Nephron progenitor cell (in vitro differentiated cells): ENCODE results near the gene TSSK2.
"Not testable (repeated sequence)": the region's sequence is repeated elsewhere in the genome, so short reads cannot be mapped to it uniquely, and the experiment has no call there.

ENCODE experiments used
- DNase-seq: peaks from one replicate; pipeline ENCODE4 v3.0.0; 2021
- H3K27ac Mint-ChIP-seq: 2 replicates; pipeline ENCODE4 v1.8.0; 2021; ENCODE audit warnings: mild to moderate bottlenecking, moderate library complexity, mixed read lengths
- H3K27me3 Mint-ChIP-seq: 2 replicates; pipeline ENCODE4 v1.8.0; 2021; ENCODE audit warnings: mild to moderate bottlenecking, low read depth, mixed read lengths; ENCODE audit not compliant: poor library complexity
- H3K36me3 Mint-ChIP-seq: 2 replicates; pipeline ENCODE4 v1.8.0; 2021; ENCODE audit warnings: low read depth, mixed read lengths
- H3K4me1 Mint-ChIP-seq: 2 replicates; pipeline ENCODE4 v1.8.0; 2021; ENCODE audit warnings: mixed read lengths
- H3K4me3 Mint-ChIP-seq: 2 replicates; pipeline ENCODE4 v1.8.0; 2021; ENCODE audit warnings: mild to moderate bottlenecking, moderate library complexity, mixed read lengths
- H3K9me3 Mint-ChIP-seq: 2 replicates; pipeline ENCODE4 v1.8.0; 2021; ENCODE audit warnings: mild to moderate bottlenecking, moderate library complexity, mixed read lengths
- TF ChIP-seq, protein P1 (sequence below): fragments of 200-600 bp; sonication (generic); IDR thresholded peaks from 2 replicates; pipeline ENCODE4 v1.5.0; 2021; ENCODE audit warnings: antibody characterized with exemption

TSSK2 gene

DNA sequence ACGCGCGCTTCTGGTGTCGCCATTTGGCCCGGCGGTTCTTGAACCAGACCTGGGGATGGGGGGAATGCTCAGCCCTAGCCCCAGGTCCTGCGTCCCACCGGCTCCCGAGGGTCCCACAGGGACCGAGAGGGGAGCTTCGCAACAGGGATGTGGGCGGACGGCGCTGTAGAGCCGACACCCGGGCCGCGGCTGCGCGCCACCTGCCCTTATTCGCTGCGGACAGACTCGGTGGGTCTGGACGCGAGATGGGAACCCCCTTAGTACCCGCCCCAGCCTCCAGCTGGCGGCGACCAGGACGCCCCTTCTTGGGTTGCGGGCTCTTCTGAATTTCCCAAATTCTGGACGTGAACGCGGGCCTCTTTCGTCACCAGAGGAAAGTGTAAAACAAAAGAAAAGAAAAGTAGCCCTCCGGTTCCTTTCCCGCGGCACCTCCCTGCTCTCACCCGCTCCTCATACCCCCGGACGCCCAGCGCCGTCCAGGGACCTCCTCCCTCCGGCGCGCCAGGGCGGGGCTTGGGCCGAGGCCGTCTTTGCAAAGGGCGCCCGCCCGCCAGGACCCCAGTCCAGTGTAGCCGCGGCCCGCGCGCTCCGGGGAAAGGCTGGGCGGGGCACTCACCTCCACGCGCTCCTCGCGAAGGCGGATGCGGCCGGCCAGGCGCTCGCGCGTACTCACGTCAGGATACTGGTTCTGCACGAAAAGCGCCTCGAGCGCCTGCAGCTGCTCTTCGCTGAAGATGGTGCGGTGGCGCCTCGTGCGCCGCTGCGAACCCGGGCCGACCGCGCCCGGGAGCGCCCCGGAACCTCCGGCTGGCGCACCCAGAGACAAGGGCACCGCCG is 18.2 kb downstream of the TSSK2 start:
- peaks cover 88% of the 10 kb centered on the region for H3K27me3 Mint-ChIP-seq
- H3K4me3 Mint-ChIP-seq = no peak overlapping the region
- peak; percentile 71 for DNase-seq
- peaks cover 24% of the 10 kb centered on the region for H3K9me3 Mint-ChIP-seq
- peaks cover 10% of the 10 kb centered on the region for H3K4me1 Mint-ChIP-seq
- H3K27ac Mint-ChIP-seq = no peak overlapping the region
- no peaks in the 10 kb centered on the region for H3K36me3 Mint-ChIP-seq
- TF ChIP-seq, protein P1, sequence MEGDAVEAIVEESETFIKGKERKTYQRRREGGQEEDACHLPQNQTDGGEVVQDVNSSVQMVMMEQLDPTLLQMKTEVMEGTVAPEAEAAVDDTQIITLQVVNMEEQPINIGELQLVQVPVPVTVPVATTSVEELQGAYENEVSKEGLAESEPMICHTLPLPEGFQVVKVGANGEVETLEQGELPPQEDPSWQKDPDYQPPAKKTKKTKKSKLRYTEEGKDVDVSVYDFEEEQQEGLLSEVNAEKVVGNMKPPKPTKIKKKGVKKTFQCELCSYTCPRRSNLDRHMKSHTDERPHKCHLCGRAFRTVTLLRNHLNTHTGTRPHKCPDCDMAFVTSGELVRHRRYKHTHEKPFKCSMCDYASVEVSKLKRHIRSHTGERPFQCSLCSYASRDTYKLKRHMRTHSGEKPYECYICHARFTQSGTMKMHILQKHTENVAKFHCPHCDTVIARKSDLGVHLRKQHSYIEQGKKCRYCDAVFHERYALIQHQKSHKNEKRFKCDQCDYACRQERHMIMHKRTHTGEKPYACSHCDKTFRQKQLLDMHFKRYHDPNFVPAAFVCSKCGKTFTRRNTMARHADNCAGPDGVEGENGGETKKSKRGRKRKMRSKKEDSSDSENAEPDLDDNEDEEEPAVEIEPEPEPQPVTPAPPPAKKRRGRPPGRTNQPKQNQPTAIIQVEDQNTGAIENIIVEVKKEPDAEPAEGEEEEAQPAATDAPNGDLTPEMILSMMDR = no peak

GRCh38 chr22:19149991-19150390 is 18.9 kb downstream of the TSSK2 start, which contains the start of gene GSC2:
Gene GSC2 (minus strand): TSS chr22:19150292. CDS start chr22:19150283, 9 bp downstream.
- H3K9me3 Mint-ChIP-seq = peaks cover 24% of the 10 kb centered on the region
- H3K4me3 Mint-ChIP-seq = peak within 1 kb of the TSS; percentile 44
- H3K27me3 Mint-ChIP-seq = peaks cover 92% of the 10 kb centered on the region
- peaks cover 4% of the 10 kb centered on the region for H3K4me1 Mint-ChIP-seq
- TF ChIP-seq, protein P1 = no peak
- no peak for DNase-seq
- H3K36me3 Mint-ChIP-seq = no peaks in the 10 kb centered on the region
- no peak within 1 kb of the TSS for H3K27ac Mint-ChIP-seq

DNA sequence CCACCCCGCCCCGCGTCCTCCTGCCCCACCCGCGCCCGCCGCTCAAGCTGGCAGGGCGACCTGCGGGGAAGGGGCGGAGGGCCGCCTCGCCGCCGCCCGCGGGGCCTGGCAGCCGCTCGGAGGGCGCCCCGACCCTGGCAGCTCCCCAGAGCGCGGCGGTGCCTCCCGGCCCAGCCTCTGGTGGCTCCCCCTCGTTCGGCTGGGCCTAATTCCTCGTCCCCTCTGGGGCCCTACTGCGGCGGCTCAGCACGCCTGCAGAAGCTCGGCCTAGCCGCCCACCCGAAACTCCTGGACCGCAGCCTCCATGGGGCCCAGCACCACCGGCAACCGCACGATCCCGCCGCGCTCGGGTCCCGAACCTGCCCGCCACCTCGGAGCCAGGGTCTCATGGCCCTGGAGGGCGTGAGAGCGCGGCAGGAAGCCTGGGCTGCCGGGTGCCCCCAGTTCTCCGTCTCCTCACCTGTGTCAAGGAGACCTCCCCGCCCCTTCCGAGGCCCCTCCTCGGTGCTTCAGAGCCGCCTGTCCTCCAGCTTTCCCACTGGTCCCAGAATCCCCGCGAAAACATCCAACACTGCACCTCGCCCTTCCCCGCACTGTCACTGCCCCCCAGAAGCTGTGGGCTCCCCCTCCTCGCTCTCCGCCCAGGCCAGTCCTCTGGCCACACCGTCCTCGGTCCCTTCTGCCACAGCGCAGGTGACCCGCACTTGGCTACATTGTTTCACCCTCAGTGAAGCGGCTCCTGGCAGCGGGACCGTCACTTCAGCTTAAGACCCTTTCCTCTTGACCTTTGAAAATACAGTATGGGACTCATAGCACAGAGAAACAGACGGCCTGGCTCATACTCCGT is 19.6 kb downstream of the TSSK2 start:
- peaks cover 93% of the 10 kb centered on the region for H3K27me3 Mint-ChIP-seq
- H3K4me3 Mint-ChIP-seq = peak overlapping the region; percentile 44
- no peak overlapping the region for H3K27ac Mint-ChIP-seq

GRCh38 chr22:19151329-19152191 is 20.5 kb downstream of the TSSK2 start:
- TF ChIP-seq, protein P1 = no peak
- Mint-ChIP-seq H3K4me3 (peak overlapping the region; percentile 3), H3K9me3 (peaks cover 24% of the 10 kb centered on the region), H3K27me3 (peaks cover 91% of the 10 kb centered on the region), H3K4me1 (peaks cover 4% of the 10 kb centered on the region), H3K27ac (no peak overlapping the region), H3K36me3 (no peaks in the 10 kb centered on the region)
- no peak for DNase-seq

More for the DNA sequence above, 19.6 kb downstream of the TSSK2 start:
- H3K36me3 Mint-ChIP-seq = no peaks in the 10 kb centered on the region
- peaks cover 4% of the 10 kb centered on the region for H3K4me1 Mint-ChIP-seq
- TF ChIP-seq, protein P1 = no peak
- H3K9me3 Mint-ChIP-seq = peaks cover 24% of the 10 kb centered on the region
- DNase-seq = no peak

DNA sequence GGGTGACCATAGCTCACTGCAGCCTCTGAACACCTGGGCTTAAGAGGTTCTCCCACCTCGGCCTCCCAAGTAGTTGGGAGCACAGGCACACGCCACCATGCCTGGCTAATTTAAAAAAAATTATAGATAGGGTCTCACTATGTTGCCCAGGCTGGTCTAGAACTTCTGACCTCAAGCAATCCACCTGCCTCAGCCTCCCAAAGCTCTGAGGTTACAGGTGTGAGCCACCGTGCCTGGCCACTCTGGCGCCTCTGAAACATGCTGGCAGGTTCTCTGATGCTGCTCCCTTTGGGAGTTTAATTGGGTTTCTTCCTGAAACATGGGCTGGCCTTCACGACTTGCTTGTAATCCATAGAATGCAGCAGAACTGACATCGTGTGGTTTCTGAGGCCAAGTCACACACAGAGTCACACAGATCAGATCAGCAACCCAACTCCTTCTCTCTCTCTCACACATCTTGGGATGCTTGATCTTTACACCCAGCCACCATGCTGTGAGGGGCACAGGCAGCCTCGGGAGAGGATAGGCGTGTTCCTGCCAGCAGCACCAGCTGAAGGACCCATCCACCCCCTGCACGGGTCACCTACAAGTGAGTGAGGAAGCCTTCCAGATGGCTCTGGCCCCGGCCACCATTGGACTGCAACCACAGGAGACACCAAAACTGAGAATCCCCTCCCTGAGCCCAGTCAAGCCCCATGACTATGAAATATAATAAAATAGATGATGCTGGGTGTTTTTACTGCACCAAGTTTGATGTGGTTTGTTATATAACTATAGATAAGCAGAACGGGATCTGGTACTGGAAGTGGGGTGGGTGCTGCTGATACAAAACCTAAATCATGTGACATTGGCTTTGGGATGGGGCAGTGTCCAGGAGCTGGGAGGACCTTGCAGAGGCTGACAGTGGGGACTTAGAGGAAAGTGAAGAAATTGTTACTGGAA is 22.1 kb downstream of the TSSK2 start:
- peaks cover 90% of the 10 kb centered on the region for H3K27me3 Mint-ChIP-seq
- TF ChIP-seq, protein P1 = no peak
- DNase-seq = no peak

DNA sequence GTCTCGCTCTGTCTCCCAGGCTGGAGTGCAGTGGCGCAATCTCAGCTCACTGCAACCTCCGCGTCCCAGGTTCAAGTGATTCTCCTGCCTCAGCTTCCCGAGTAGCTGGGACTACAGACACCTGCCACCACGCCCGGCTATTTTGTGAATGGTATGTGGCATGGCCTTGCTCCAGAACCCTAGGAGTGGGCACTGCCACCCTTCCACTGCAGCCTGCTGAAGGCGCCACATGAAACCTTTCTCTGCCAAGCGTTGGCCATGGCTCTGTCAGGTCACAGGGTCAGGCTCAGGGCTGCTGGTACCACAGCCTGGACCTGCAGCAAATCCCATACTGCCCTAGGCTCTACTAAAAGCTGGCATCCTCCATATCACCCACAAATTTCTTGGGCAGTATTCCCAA is 25.0 kb downstream of the TSSK2 start:
- not testable (repeated sequence) for H3K36me3 Mint-ChIP-seq
- H3K9me3 Mint-ChIP-seq = peaks cover 20% of the 10 kb centered on the region

More for the DNA sequence above, 22.1 kb downstream of the TSSK2 start:
- H3K9me3 Mint-ChIP-seq = peaks cover 24% of the 10 kb centered on the region
- H3K4me1 Mint-ChIP-seq = peaks cover 4% of the 10 kb centered on the region
- no peak overlapping the region for H3K4me3 Mint-ChIP-seq
- no peak overlapping the region for H3K27ac Mint-ChIP-seq
- no peaks in the 10 kb centered on the region for H3K36me3 Mint-ChIP-seq

GRCh38 chr22:19158649-19159048 is 27.5 kb downstream of the TSSK2 start:
- H3K36me3 Mint-ChIP-seq, H3K9me3 Mint-ChIP-seq, H3K4me3 Mint-ChIP-seq, H3K27ac Mint-ChIP-seq, DNase-seq, H3K4me1 Mint-ChIP-seq: not testable (repeated sequence)
- H3K27me3 Mint-ChIP-seq = peaks cover 84% of the 10 kb centered on the region

More for the DNA sequence above, 25.0 kb downstream of the TSSK2 start:
- not testable (repeated sequence) for H3K4me3 Mint-ChIP-seq, H3K4me1 Mint-ChIP-seq, H3K27ac Mint-ChIP-seq, DNase-seq
- H3K27me3 Mint-ChIP-seq = peaks cover 96% of the 10 kb centered on the region
